Activated naive CD4-positive, alpha-beta T cell treated with anti-CD3 and anti-CD28 coated beads for 36 hours (primary cell): ENCODE results near the gene DUSP5. TPM values are rescaled to one million over a fixed set of nuclear protein-coding genes. Genes with fewer than 3 reads are reported as not detected.

Source experiments
- CTCF ChIA-PET: fragments of 350-600 bp; sonication (Branson Sonifier 250); formaldehyde crosslinking; loops from one replicate; lab custom pipeline; 2021; ENCODE audit warnings: antibody characterized with exemption; lab: Charles Lee
- DNase-seq: peaks from one replicate; pipeline ENCODE4 v3.0.0-alpha.2; 2020
- H3K27ac Mint-ChIP-seq: one replicate; pipeline ENCODE4 v1.8.0; 2021; ENCODE audit warnings: mild to moderate bottlenecking, mixed read lengths
- H3K27me3 Mint-ChIP-seq: one replicate; pipeline ENCODE4 v1.8.0; 2021; ENCODE audit warnings: low read depth, mixed read lengths
- H3K36me3 Mint-ChIP-seq: one replicate; pipeline ENCODE4 v1.8.0; 2021; ENCODE audit warnings: low read depth, mixed read lengths
- H3K4me1 Mint-ChIP-seq: one replicate; pipeline ENCODE4 v1.8.0; 2021; ENCODE audit warnings: low read depth, mixed read lengths
- H3K4me3 Mint-ChIP-seq: one replicate; pipeline ENCODE4 v1.8.0; 2021; ENCODE audit warnings: mild to moderate bottlenecking, moderate library complexity, mixed read lengths
- H3K9me3 Mint-ChIP-seq: one replicate; pipeline ENCODE4 v1.8.0; 2021; ENCODE audit warnings: mixed read lengths
- intact Hi-C: fragments of 100-400 bp; cut with micrococcal nuclease; formaldehyde crosslinking; loops from one replicate; pipeline ENCODE4 v1.15.1; 2023
- total RNA-seq, 2 experiments: library from RNA; stranded (reverse); gene quantifications; one replicate each; pipeline ENCODE4 v1.2.3, GENCODE V29; 2021

Gene DUSP5
- total RNA-seq, 2 experiments from 2014 or later = 51.0 to 53.5 TPM

DNA sequence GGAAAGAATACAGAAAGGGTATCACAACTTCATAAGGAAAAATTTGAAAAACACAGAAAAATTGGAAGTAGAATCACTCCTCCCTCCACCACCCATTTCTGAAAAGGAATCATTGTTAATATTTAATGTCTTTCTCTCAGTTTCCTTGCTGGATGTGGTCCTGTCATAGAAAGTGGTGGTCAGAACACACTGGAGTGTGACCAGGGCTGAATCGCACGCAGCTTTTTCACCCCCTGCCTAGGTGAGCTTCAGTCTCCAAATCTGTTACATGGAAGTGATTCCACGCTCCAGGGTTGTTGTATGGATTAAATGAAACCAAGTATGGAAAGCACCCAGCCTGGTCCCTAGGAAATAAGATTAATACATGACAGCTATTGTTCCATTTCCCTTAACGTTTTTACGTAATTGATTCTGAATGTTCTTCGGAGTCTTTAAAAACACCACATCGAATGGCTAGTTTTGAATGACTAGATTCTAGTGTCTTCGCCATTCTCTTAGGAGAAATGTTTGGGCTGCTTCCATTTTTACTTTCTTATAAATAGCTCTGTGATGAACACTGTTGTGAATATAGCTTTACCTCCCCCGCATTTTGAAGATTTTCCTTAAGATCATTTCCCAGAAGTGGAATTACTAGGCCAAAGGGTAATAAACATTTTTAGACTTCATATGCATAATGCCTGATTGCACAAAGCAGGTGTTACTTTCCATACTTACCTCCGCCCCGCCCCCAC, 10.9 kb upstream of the DUSP5 start:
- no peaks in the 10 kb centered on the region for H3K9me3 Mint-ChIP-seq
- no peaks in the 10 kb centered on the region for H3K36me3 Mint-ChIP-seq
- no peak overlapping the region for H3K27ac Mint-ChIP-seq
- no peak for DNase-seq
- H3K4me1 Mint-ChIP-seq = peaks cover 10% of the 10 kb centered on the region
- peaks cover 2% of the 10 kb centered on the region for H3K27me3 Mint-ChIP-seq
- CTCF ChIA-PET = interaction anchor here (1.6 kb wide), 1 partner anchor 133 kb away, joined by 3 read pairs; no protein-coding TSS in a partner anchor
- no peak overlapping the region for H3K4me3 Mint-ChIP-seq
- intact Hi-C loops = no loop called here

DNA sequence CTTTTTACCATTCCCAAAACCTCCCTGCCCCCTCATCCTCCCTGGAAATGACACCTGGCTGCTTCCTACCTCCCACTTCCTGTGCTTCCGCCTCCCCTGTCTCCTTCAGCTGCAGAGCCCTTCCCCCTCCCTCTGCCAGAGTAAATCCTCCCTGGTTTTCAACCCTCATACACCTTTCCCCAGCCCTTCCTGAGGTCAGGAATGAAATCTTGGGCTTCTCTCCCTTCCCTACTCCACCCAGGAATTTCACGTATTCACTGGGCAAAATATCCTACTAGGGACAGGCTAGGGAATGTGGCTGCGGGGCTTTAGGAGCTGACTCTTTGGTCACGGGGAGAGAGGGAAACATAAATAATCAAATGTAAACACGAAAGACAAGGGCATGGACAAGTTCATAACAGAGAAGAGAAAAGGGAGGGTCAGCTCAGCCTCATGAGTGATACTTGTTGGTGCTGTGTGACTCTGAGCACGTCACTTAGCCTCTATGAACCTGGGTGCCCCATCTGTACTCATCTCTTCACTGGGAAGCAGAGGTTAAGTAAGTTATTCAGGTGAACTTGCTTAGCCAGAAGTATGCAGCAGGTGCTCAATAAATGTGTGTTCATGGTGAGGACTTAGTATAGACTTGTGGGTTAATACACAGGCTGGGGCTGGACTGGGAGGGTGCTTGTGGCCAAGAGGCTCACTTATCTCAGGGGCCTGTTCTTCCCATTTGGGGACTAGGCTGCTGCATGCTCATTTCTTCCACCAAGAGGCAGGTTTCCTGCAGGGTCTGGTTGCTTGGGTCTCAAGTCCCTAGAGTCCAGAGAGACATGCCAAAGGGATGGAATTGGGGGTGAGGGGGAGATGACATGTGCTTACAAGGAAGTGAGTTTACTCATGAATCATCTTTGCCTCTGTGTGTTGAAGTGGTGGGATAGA, 10.0 kb upstream of the DUSP5 start:
- H3K4me1 Mint-ChIP-seq = peaks cover 13% of the 10 kb centered on the region
- intact Hi-C loops = no loop called here
- no peak overlapping the region for H3K4me3 Mint-ChIP-seq
- H3K27ac Mint-ChIP-seq = no peak overlapping the region
- H3K36me3 Mint-ChIP-seq = no peaks in the 10 kb centered on the region
- H3K9me3 Mint-ChIP-seq = no peaks in the 10 kb centered on the region
- DNase-seq = no peak
- CTCF ChIA-PET = interaction anchor here (1.6 kb wide), 1 partner anchor 134 kb away, joined by 3 read pairs; no protein-coding TSS in a partner anchor
- peaks cover 2% of the 10 kb centered on the region for H3K27me3 Mint-ChIP-seq

GRCh38 chr10:110488332-110488681, 9.4 kb upstream of the DUSP5 start:
- CTCF ChIA-PET = no interaction called here
- no peak for DNase-seq
- Mint-ChIP-seq H3K4me3 (no peak overlapping the region), H3K9me3 (no peaks in the 10 kb centered on the region), H3K4me1 (peaks cover 15% of the 10 kb centered on the region), H3K36me3 (no peaks in the 10 kb centered on the region), H3K27ac (no peak overlapping the region), H3K27me3 (peaks cover 2% of the 10 kb centered on the region)
- intact Hi-C loops = no loop called here

GRCh38 chr10:110488940-110489339, 8.8 kb upstream of the DUSP5 start:
- no peak overlapping the region for H3K4me3 Mint-ChIP-seq
- peaks cover 2% of the 10 kb centered on the region for H3K27me3 Mint-ChIP-seq
- H3K9me3 Mint-ChIP-seq = no peaks in the 10 kb centered on the region
- CTCF ChIA-PET = interaction anchor here (1.1 kb wide), 1 partner anchor 58 kb away, joined by 3 read pairs; no protein-coding TSS in a partner anchor
- no peak overlapping the region for H3K27ac Mint-ChIP-seq
- no peaks in the 10 kb centered on the region for H3K36me3 Mint-ChIP-seq
- no peak for DNase-seq
- intact Hi-C loops = no loop called here
- H3K4me1 Mint-ChIP-seq = peaks cover 15% of the 10 kb centered on the region

GRCh38 chr10:110490640-110491039, 7.1 kb upstream of the DUSP5 start:
- CTCF ChIA-PET = interaction anchor here (0.7 to 1.0 kb wide), 2 partner anchors 9 to 396 kb away, joined by 3 to 4 read pairs; no protein-coding TSS in a partner anchor
- intact Hi-C loops = no loop called here

DNA sequence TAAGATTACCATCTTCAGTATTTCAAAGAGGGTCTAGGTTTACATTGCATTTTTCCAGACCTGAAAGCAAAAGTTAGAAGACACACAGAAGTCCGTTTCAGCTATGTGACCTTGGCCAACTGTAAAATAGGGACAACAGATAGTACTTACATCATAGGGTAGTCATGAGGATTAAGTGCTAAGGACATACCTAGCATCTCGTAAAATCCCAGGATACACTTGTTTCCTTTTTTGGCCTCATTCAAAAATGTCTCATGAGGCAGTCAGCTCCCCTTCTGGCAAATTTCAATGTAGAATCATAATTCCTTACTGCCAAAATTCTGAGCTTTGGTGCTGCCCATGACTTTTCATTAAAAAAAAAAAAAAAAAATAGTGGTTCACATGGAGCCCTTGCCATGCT, 6.4 kb upstream of the DUSP5 start:
- Mint-ChIP-seq H3K27ac (no peak overlapping the region), H3K36me3 (peaks cover 5% of the 10 kb centered on the region), H3K4me3 (no peak overlapping the region), H3K4me1 (peaks cover 23% of the 10 kb centered on the region), H3K9me3 (no peaks in the 10 kb centered on the region), H3K27me3 (no peaks in the 10 kb centered on the region)
- CTCF ChIA-PET = interaction anchor here (1.0 kb wide), 1 partner anchor 10 kb away, joined by 3 read pairs; no protein-coding TSS in a partner anchor
- no peak for DNase-seq
- intact Hi-C loops = no loop called here

More at GRCh38 chr10:110490640-110491039, 7.1 kb upstream of the DUSP5 start:
- no peak for DNase-seq
- Mint-ChIP-seq H3K36me3 (peaks cover 2% of the 10 kb centered on the region), H3K27me3 (no peaks in the 10 kb centered on the region), H3K9me3 (no peaks in the 10 kb centered on the region), H3K27ac (no peak overlapping the region), H3K4me3 (no peak overlapping the region), H3K4me1 (peaks cover 16% of the 10 kb centered on the region)

- CTCF ChIA-PET = interaction anchor here (0.6 to 1.6 kb wide), 5 partner anchors 10 to 186 kb away, joined by 3 to 8 read pairs (median 3); no protein-coding TSS in a partner anchor
- Mint-ChIP-seq H3K4me1 (peaks cover 23% of the 10 kb centered on the region), H3K27me3 (no peaks in the 10 kb centered on the region), H3K27ac (no peak overlapping the region), H3K9me3 (no peaks in the 10 kb centered on the region), H3K36me3 (peaks cover 7% of the 10 kb centered on the region), H3K4me3 (no peak overlapping the region)
- intact Hi-C loops = no loop called here
- DNase-seq = no peak
These were observed 5.5 kb upstream of the DUSP5 start for GRCh38 chr10:110492069-110492822.

GRCh38 chr10:110493832-110494426, 3.8 kb upstream of the DUSP5 start:
- Mint-ChIP-seq H3K4me1 (peaks cover 16% of the 10 kb centered on the region), H3K27me3 (no peaks in the 10 kb centered on the region), H3K4me3 (no peak overlapping the region), H3K36me3 (peaks cover 10% of the 10 kb centered on the region), H3K9me3 (no peaks in the 10 kb centered on the region), H3K27ac (no peak overlapping the region)
- intact Hi-C loops = no loop called here
- DNase-seq = no peak
- CTCF ChIA-PET = interaction anchor here (1.1 to 1.4 kb wide), 2 partner anchors 138 to 140 kb away, joined by 3 read pairs; no protein-coding TSS in a partner anchor

DNA sequence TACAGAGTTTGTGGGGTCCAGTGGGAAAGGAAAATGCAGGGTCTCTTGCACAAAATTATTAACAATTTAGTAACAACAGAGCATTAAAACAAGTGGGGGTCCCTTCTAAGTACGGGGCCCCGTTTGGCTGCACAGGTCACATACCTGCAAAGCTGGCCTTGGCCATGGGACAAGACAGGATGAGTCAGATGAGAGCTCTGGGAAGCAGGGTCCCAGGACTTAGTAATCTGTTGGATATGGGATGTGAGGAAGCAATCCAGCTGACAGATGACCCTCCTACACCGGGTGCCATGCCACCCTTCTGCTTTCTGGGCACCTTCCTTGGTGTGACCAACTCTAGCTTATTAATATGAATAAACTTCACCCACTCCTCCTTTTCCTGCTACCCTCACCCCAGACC, 3.2 kb upstream of the DUSP5 start:
- H3K4me3 Mint-ChIP-seq = no peak overlapping the region

GRCh38 chr10:110495731-110496552, 1.8 kb upstream of the DUSP5 start:
- H3K36me3 Mint-ChIP-seq = peaks cover 28% of the 10 kb centered on the region
- DNase-seq = peak; percentile 75
- H3K9me3 Mint-ChIP-seq = no peaks in the 10 kb centered on the region
- intact Hi-C loops = loop anchor here (2.0 kb wide), 2 partner anchors 287 to 357 kb away; no protein-coding TSS in a partner anchor
- peak overlapping the region; percentile 89 for H3K4me3 Mint-ChIP-seq
- H3K27me3 Mint-ChIP-seq = no peaks in the 10 kb centered on the region
- peaks cover 29% of the 10 kb centered on the region for H3K4me1 Mint-ChIP-seq
- CTCF ChIA-PET = interaction anchor here (0.6 to 6.0 kb wide), 3 partner anchors 142 to 505 kb away, joined by 3 to 64 read pairs (median 4); no protein-coding TSS in a partner anchor
- H3K27ac Mint-ChIP-seq = peak overlapping the region; percentile 89

More for the DNA sequence above, 3.2 kb upstream of the DUSP5 start:
- intact Hi-C loops = no loop called here
- Mint-ChIP-seq H3K36me3 (peaks cover 16% of the 10 kb centered on the region), H3K27me3 (no peaks in the 10 kb centered on the region), H3K4me1 (peaks cover 16% of the 10 kb centered on the region), H3K9me3 (no peaks in the 10 kb centered on the region), H3K27ac (no peak overlapping the region)
- DNase-seq = no peak
- CTCF ChIA-PET = no interaction called here
